Measurements from ENCODE around the gene UPB1.

GRCh38 chr22:24471570-24471969 is 23.6 kb upstream of the UPB1 start:
- TF ChIP-seq, protein P1, sequence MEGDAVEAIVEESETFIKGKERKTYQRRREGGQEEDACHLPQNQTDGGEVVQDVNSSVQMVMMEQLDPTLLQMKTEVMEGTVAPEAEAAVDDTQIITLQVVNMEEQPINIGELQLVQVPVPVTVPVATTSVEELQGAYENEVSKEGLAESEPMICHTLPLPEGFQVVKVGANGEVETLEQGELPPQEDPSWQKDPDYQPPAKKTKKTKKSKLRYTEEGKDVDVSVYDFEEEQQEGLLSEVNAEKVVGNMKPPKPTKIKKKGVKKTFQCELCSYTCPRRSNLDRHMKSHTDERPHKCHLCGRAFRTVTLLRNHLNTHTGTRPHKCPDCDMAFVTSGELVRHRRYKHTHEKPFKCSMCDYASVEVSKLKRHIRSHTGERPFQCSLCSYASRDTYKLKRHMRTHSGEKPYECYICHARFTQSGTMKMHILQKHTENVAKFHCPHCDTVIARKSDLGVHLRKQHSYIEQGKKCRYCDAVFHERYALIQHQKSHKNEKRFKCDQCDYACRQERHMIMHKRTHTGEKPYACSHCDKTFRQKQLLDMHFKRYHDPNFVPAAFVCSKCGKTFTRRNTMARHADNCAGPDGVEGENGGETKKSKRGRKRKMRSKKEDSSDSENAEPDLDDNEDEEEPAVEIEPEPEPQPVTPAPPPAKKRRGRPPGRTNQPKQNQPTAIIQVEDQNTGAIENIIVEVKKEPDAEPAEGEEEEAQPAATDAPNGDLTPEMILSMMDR (IDR thresholded peaks at IDR 0.05) = no peak
- no peak for TF ChIP-seq POLR2A (IDR thresholded peaks at IDR 0.05)
